K562 (cell line): ENCODE data around the gene PLK5. TPM values are rescaled to one million over a fixed set of nuclear protein-coding genes. Genes with fewer than 3 reads are reported as not detected.

ENCODE experiments used
- BRD9 ChIP-seq: fragments of 450-650 bp; IDR thresholded peaks from 2 replicates; pipeline ENCODE4 v1.6.1; 2018; ENCODE audit warnings: low read depth; ENCODE audit not compliant: partially characterized antibody
- IRF2 ChIP-seq: sonication (generic); formaldehyde crosslinking; IDR thresholded peaks from 2 replicates; pipeline ENCODE4 v1.8.1; 2022; ENCODE audit warnings: mild to moderate bottlenecking, missing genetic modification reagents
- NCOA6 ChIP-seq: fragments of 450-650 bp; IDR thresholded peaks from 2 replicates; pipeline ENCODE4 v1.6.1; 2017; ENCODE audit warnings: mild to moderate bottlenecking
- PATZ1 ChIP-seq: fragments of 250-450 bp; sonication (Bioruptor Pico); IDR thresholded peaks from 2 replicates; pipeline ENCODE4 v1.5.0; 2020; ENCODE audit warnings: mild to moderate bottlenecking, borderline replicate concordance
- POLR2AphosphoS5 ChIP-seq: IDR thresholded peaks from 2 replicates; pipeline ENCODE4 v1.6.1; 2011; ENCODE audit warnings: mild to moderate bottlenecking, low read depth, low read length, moderate library complexity; ENCODE audit not compliant: control insufficient read depth, insufficient read depth
- RBBP5 ChIP-seq: fragments of 200-600 bp; sonication (generic); IDR thresholded peaks from 2 replicates; pipeline ENCODE4 v1.6.1; 2012; ENCODE audit warnings: borderline replicate concordance, mild to moderate bottlenecking, low read length, control low read depth, inconsistent platforms; ENCODE audit not compliant: insufficient read depth, poor library complexity, severe bottlenecking
- RBFOX2 ChIP-seq: fragments of 200-400 bp; formaldehyde crosslinking; IDR thresholded peaks from 2 replicates; pipeline ENCODE4 v1.6.1; 2017; ENCODE audit warnings: low read depth, mild to moderate bottlenecking, low read length, moderate library complexity
- RUNX1 ChIP-seq: sonication (generic); IDR thresholded peaks from 2 replicates; pipeline ENCODE4 v1.6.1; 2016; ENCODE audit warnings: antibody characterized with exemption, low read depth
- SETDB1 ChIP-seq: IDR thresholded peaks from one replicate; pipeline ENCODE4 v1.6.1; 2012; ENCODE audit warnings: low read length, control low read depth, inconsistent platforms
- SFPQ ChIP-seq: fragments of 200-400 bp; formaldehyde crosslinking; IDR thresholded peaks from 2 replicates; pipeline ENCODE4 v1.6.1; 2017; ENCODE audit warnings: mild to moderate bottlenecking, low read depth, low read length, moderate library complexity
- STAT5A ChIP-seq: IDR thresholded peaks from 2 replicates; pipeline ENCODE4 v1.6.1; 2012; ENCODE audit warnings: low read length, inconsistent platforms, borderline replicate concordance
- THAP12 ChIP-seq: fragments of 250-450 bp; sonication (Bioruptor Pico); IDR thresholded peaks from 2 replicates; pipeline ENCODE4 v1.9.0; 2021; ENCODE audit warnings: mild to moderate bottlenecking, inconsistent platforms
- ZBTB11 ChIP-seq, 3 experiments: fragments of 200-800 bp in 1 of 3; fragments of 250-450 bp in 1 of 3; fragments of 450-650 bp in 1 of 3; sonication (Bioruptor Pico) in 1 of 3; sonication (Bioruptor generic) in 1 of 3; formaldehyde crosslinking in 1 of 3; IDR thresholded peaks; 2 replicates each; pipeline versions ENCODE4 v1.6.1 to v1.8.0; 2016 to 2022; ENCODE audit warnings: mild to moderate bottlenecking in 2 of 3, missing genetic modification characterization in 2 of 3, missing compliant biosample characterization in 1 of 3, moderate library complexity in 1 of 3
- ZEB2 ChIP-seq: fragments of 450-650 bp; IDR thresholded peaks from 2 replicates; pipeline ENCODE4 v1.6.1; 2016
- ZKSCAN1 ChIP-seq: fragments of 150-350 bp; IDR thresholded peaks from 2 replicates; pipeline ENCODE4 v1.6.1; 2016; ENCODE audit warnings: low read depth, low read length
- ZKSCAN8 ChIP-seq: fragments of 200-800 bp; sonication (Bioruptor generic); IDR thresholded peaks from 2 replicates; pipeline ENCODE4 v1.6.1; 2016; ENCODE audit warnings: missing genetic modification characterization, missing compliant biosample characterization
- ZNF384 ChIP-seq: IDR thresholded peaks from 2 replicates; pipeline ENCODE4 v1.6.1; 2012; ENCODE audit warnings: low read depth, low read length, improper control_type of control experiment
- polyA plus RNA-seq, 8 experiments: library from polyadenylated mRNA; depleted of rRNA in 4 of 8; stranded (reverse) in 5 of 8; unstranded in 3 of 8; fragments of >200 nt; fragmentation: Nextera tagmentation in 2 of 8; fragmentation: Illumina TruSeq in 1 of 8; extraction: Ambion mirVana in 2 of 8; extraction: Trizol in 1 of 8; gene quantifications; 2 replicates each; pipeline versions ENCODE4 v1.2.1 to v1.2.3, GENCODE V29; 2011 to 2014; ENCODE audit warnings: inconsistent platforms in 1 of 8, missing spikeins in 1 of 8
- total RNA-seq, 7 experiments: library from RNA; depleted of rRNA in 6 of 7; stranded (reverse); fragments of >200 nt in 6 of 7; fragmentation: Illumina TruSeq in 2 of 7; extraction: Trizol in 2 of 7; gene quantifications; 2 replicates each; pipeline versions ENCODE4 v1.2.1 to v1.2.3, GENCODE V29; 2011 to 2021; ENCODE audit warnings: low replicate concordance in 1 of 7

Gene PLK5
- total and polyA plus RNA-seq, 9 of the 15 experiments (the other 6 are each of a cell fraction or from before 2014, with no cell fraction given): 0.04 to 0.23 (median 0.11) TPM; not detected in 5

- TF ChIP-seq PATZ1 (CRISPR knock-in tag) (no peak), NCOA6 (no peak), SETDB1 (no peak), RBFOX2 (peak; percentile 74), RBBP5 (no peak), ZNF384 (no peak), ZEB2 (no peak), THAP12 (CRISPR knock-in tag) (no peak), BRD9 (no peak), ZBTB11 (CRISPR knock-in tag; IDR thresholded peaks at IDR 0.05) (no peak), RUNX1 (no peak), ZKSCAN8 (CRISPR knock-in tag) (no peak), SFPQ (no peak), STAT5A (no peak), POLR2AphosphoS5 (no peak), ZKSCAN1 (0 out of 2 replicates have a peak, but pooled peaks have one; percentile 1), IRF2 (CRISPR knock-in tag) (no peak)
Measured at GRCh38 chr19:1489463-1490310, 34.2 kb upstream of the PLK5 start (continued).
